Activated CD4-positive, alpha-beta T cell treated with anti-CD3 and anti-CD28 coated beads, Interleukin-2, amount 10 ng/mL, durations not matched to agents 24 days and 14 days (primary cell): ENCODE data around the gene TVP23B. TPM values are rescaled to one million over a fixed set of nuclear protein-coding genes. Genes with fewer than 3 reads are reported as not detected.
A peak's percentile ranks its signal among the peaks of the same experiment; 100 is the strongest.
"Not testable (repeated sequence)": the region's sequence is repeated elsewhere in the genome, so short reads cannot be mapped to it uniquely, and the experiment has no call there.

Experiments
- DNase-seq: peaks from one replicate; pipeline ENCODE4 v3.0.0; 2022
- H3K27ac Mint-ChIP-seq: one replicate; pipeline ENCODE4 v1.8.0; 2022; ENCODE audit warnings: mild to moderate bottlenecking, mixed read lengths
- H3K27me3 Mint-ChIP-seq: one replicate; pipeline ENCODE4 v1.8.0; 2022; ENCODE audit warnings: mixed read lengths
- H3K36me3 Mint-ChIP-seq: one replicate; pipeline ENCODE4 v1.8.0; 2022; ENCODE audit warnings: low read depth, mild to moderate bottlenecking, mixed read lengths
- H3K4me1 Mint-ChIP-seq: one replicate; pipeline ENCODE4 v1.8.0; 2021; ENCODE audit warnings: mixed read lengths
- H3K4me3 Mint-ChIP-seq: one replicate; pipeline ENCODE4 v1.8.0; 2022; ENCODE audit warnings: mild to moderate bottlenecking, moderate library complexity, mixed read lengths
- H3K9me3 Mint-ChIP-seq: one replicate; pipeline ENCODE4 v1.8.0; 2021; ENCODE audit warnings: mixed read lengths
- intact Hi-C: fragments of 100-400 bp; cut with micrococcal nuclease; formaldehyde crosslinking; loops from one replicate; pipeline ENCODE4 v1.15.1; 2023
- total RNA-seq: library from RNA; stranded (reverse); gene quantifications from 2 replicates; pipeline ENCODE4 v1.2.3, GENCODE V29; 2022

Gene TVP23B
- total RNA-seq, 1 donor from 2014 or later = 34.9 TPM

- H3K9me3 Mint-ChIP-seq, H3K36me3 Mint-ChIP-seq, H3K27me3 Mint-ChIP-seq, H3K4me1 Mint-ChIP-seq, DNase-seq, H3K27ac Mint-ChIP-seq, intact Hi-C loops, H3K4me3 Mint-ChIP-seq: not testable (repeated sequence)
Measured at GRCh38 chr17:18758344-18758743, 22.6 kb upstream of the TVP23B start.

- H3K4me3 Mint-ChIP-seq, intact Hi-C loops, H3K27ac Mint-ChIP-seq, H3K27me3 Mint-ChIP-seq, H3K4me1 Mint-ChIP-seq, DNase-seq, H3K36me3 Mint-ChIP-seq, H3K9me3 Mint-ChIP-seq: not testable (repeated sequence)
Measured at GRCh38 chr17:18760221-18760620, 20.8 kb upstream of the TVP23B start.

- H3K36me3 Mint-ChIP-seq, H3K9me3 Mint-ChIP-seq, DNase-seq, intact Hi-C loops, H3K27ac Mint-ChIP-seq, H3K4me1 Mint-ChIP-seq, H3K4me3 Mint-ChIP-seq: not testable (repeated sequence)
- H3K27me3 Mint-ChIP-seq = peaks cover 17% of the 10 kb centered on the region
Measured at GRCh38 chr17:18770572-18770971, 10.4 kb upstream of the TVP23B start.

GRCh38 chr17:18771066-18771465 lies 9.9 kb upstream of the TVP23B start:
- intact Hi-C loops, H3K36me3 Mint-ChIP-seq, H3K27ac Mint-ChIP-seq, DNase-seq, H3K9me3 Mint-ChIP-seq, H3K4me1 Mint-ChIP-seq, H3K4me3 Mint-ChIP-seq: not testable (repeated sequence)
- H3K27me3 Mint-ChIP-seq = peaks cover 20% of the 10 kb centered on the region

- Mint-ChIP-seq H3K27ac (no peak overlapping the region), H3K27me3 (peaks cover 20% of the 10 kb centered on the region), H3K36me3 (no peaks in the 10 kb centered on the region), H3K9me3 (no peaks in the 10 kb centered on the region), H3K4me1 (no peaks in the 10 kb centered on the region), H3K4me3 (no peak overlapping the region)
- no peak for DNase-seq
- intact Hi-C loops = no loop called here
Measured at GRCh38 chr17:18772471-18772870, 8.5 kb upstream of the TVP23B start.

- H3K4me3 Mint-ChIP-seq = peak overlapping the region; percentile 75
- intact Hi-C loops = loop anchor here (2.0 kb wide), 1 partner anchor 75 kb away; no protein-coding TSS in a partner anchor
- peak overlapping the region; percentile 72 for H3K27ac Mint-ChIP-seq
- H3K27me3 Mint-ChIP-seq, H3K9me3 Mint-ChIP-seq: not testable (repeated sequence)
- DNase-seq = peak; percentile 60
- H3K4me1 Mint-ChIP-seq = peaks cover 20% of the 10 kb centered on the region
- peaks cover 14% of the 10 kb centered on the region for H3K36me3 Mint-ChIP-seq
Measured at GRCh38 chr17:18781805-18782204, 822 bp downstream of the TVP23B start.

GRCh38 chr17:18785933-18786332 lies 5.0 kb downstream of the TVP23B start:
- H3K27ac Mint-ChIP-seq, intact Hi-C loops: not testable (repeated sequence)
- peaks cover 22% of the 10 kb centered on the region for H3K36me3 Mint-ChIP-seq

GRCh38 chr17:18786890-18787289 lies 5.9 kb downstream of the TVP23B start:
- intact Hi-C loops, H3K27me3 Mint-ChIP-seq: not testable (repeated sequence)
- H3K36me3 Mint-ChIP-seq = peaks cover 24% of the 10 kb centered on the region

More at GRCh38 chr17:18785933-18786332, 5.0 kb downstream of the TVP23B start:
- H3K9me3 Mint-ChIP-seq, DNase-seq, H3K27me3 Mint-ChIP-seq, H3K4me3 Mint-ChIP-seq: not testable (repeated sequence)
- H3K4me1 Mint-ChIP-seq = peaks cover 28% of the 10 kb centered on the region

GRCh38 chr17:18791402-18791801 lies 10.4 kb downstream of the TVP23B start:
- H3K27ac Mint-ChIP-seq, H3K9me3 Mint-ChIP-seq, H3K4me3 Mint-ChIP-seq, intact Hi-C loops, H3K27me3 Mint-ChIP-seq: not testable (repeated sequence)
- peaks cover 20% of the 10 kb centered on the region for H3K36me3 Mint-ChIP-seq
- peaks cover 20% of the 10 kb centered on the region for H3K4me1 Mint-ChIP-seq
- DNase-seq = peak; percentile 66

More at GRCh38 chr17:18786890-18787289, 5.9 kb downstream of the TVP23B start:
- H3K9me3 Mint-ChIP-seq, H3K27ac Mint-ChIP-seq, H3K4me3 Mint-ChIP-seq, DNase-seq: not testable (repeated sequence)
- H3K4me1 Mint-ChIP-seq = peaks cover 28% of the 10 kb centered on the region

- H3K27me3 Mint-ChIP-seq = not testable (repeated sequence)
Measured at GRCh38 chr17:18794841-18795240, 13.9 kb downstream of the TVP23B start.

GRCh38 chr17:18796887-18797286 lies 15.9 kb downstream of the TVP23B start:
- intact Hi-C loops, DNase-seq, H3K9me3 Mint-ChIP-seq, H3K27ac Mint-ChIP-seq, H3K4me1 Mint-ChIP-seq, H3K4me3 Mint-ChIP-seq, H3K27me3 Mint-ChIP-seq: not testable (repeated sequence)
- H3K36me3 Mint-ChIP-seq = peaks cover 31% of the 10 kb centered on the region

More at GRCh38 chr17:18794841-18795240, 13.9 kb downstream of the TVP23B start:
- H3K9me3 Mint-ChIP-seq, DNase-seq, H3K27ac Mint-ChIP-seq, intact Hi-C loops, H3K4me1 Mint-ChIP-seq, H3K4me3 Mint-ChIP-seq: not testable (repeated sequence)
- H3K36me3 Mint-ChIP-seq = peaks cover 24% of the 10 kb centered on the region

GRCh38 chr17:18803458-18804245 lies 22.7 kb downstream of the TVP23B start:
- DNase-seq, H3K27ac Mint-ChIP-seq, H3K27me3 Mint-ChIP-seq, H3K9me3 Mint-ChIP-seq, intact Hi-C loops, H3K4me3 Mint-ChIP-seq, H3K4me1 Mint-ChIP-seq: not testable (repeated sequence)
- peaks cover 32% of the 10 kb centered on the region for H3K36me3 Mint-ChIP-seq

- DNase-seq, H3K4me3 Mint-ChIP-seq, H3K27me3 Mint-ChIP-seq, H3K36me3 Mint-ChIP-seq, H3K4me1 Mint-ChIP-seq, H3K27ac Mint-ChIP-seq, H3K9me3 Mint-ChIP-seq, intact Hi-C loops: not testable (repeated sequence)
Measured at GRCh38 chr17:18815924-18816323, 34.9 kb downstream of the TVP23B start.

- H3K4me1 Mint-ChIP-seq, intact Hi-C loops, H3K9me3 Mint-ChIP-seq, H3K27ac Mint-ChIP-seq, H3K27me3 Mint-ChIP-seq, H3K36me3 Mint-ChIP-seq, H3K4me3 Mint-ChIP-seq: not testable (repeated sequence)
- peak; percentile 87 for DNase-seq
Measured at GRCh38 chr17:18816489-18817371, 35.7 kb downstream of the TVP23B start.
